HEK293 (cell line): Measurements from ENCODE around the gene DHX38.
A peak's percentile ranks its signal among the peaks of the same experiment; 100 is the strongest.

Experiments used
- CTCF ChIA-PET: fragments of 350-600 bp; formaldehyde crosslinking; extraction: SDS; loops from one replicate; lab custom pipeline; 2021; ENCODE audit warnings: antibody characterized with exemption; lab: Yijun Ruan, JAX
- POLR2A ChIA-PET: fragments of 300-600 bp; formaldehyde crosslinking; extraction: SDS; loops from one replicate; lab custom pipeline; 2020; ENCODE audit warnings: antibody characterized with exemption, inconsistent platforms; lab: Yijun Ruan, JAX
- H3K27ac ChIP-seq: fragments of 200-500 bp; sonication (Bioruptor generic); 2 replicates; pipeline ENCODE4 v1.5.1; 2014; ENCODE audit warnings: low read depth, low read length, control low read depth, inconsistent platforms; ENCODE audit errors: extremely low read depth
- H3K36me3 ChIP-seq, 2 experiments: fragments of 200-500 bp in 1 of 2; sonication (Bioruptor generic) in 1 of 2; 1 replicate in 1 of 2; 2 replicates in 1 of 2; pipeline ENCODE4 v1.5.1; 2014 to 2017; ENCODE audit warnings: inconsistent platforms in 2 of 2, low read length in 2 of 2; ENCODE audit not compliant: control insufficient read depth in 2 of 2, insufficient read depth in 1 of 2
- H3K4me1 ChIP-seq: fragments of 200-500 bp; sonication (Bioruptor generic); 2 replicates; pipeline ENCODE4 v1.5.1; 2014; ENCODE audit warnings: mild to moderate bottlenecking, low read length, inconsistent platforms; ENCODE audit not compliant: control insufficient read depth, insufficient read depth
- H3K4me3 ChIP-seq: 2 replicates; pipeline ENCODE4 v1.5.1; 2011; ENCODE audit warnings: low read depth, mild to moderate bottlenecking, control low read depth, low read length, moderate library complexity
- H3K9me3 ChIP-seq: fragments of 200-500 bp; sonication (Bioruptor generic); 2 replicates; pipeline ENCODE4 v1.5.1; 2014; ENCODE audit warnings: low read depth, low read length, inconsistent platforms; ENCODE audit not compliant: control insufficient read depth, insufficient read depth
- FEZF1 ChIP-seq: fragments of 450-650 bp; formaldehyde crosslinking; IDR thresholded peaks from 2 replicates; pipeline ENCODE4 v1.5.1; 2016; ENCODE audit warnings: missing biosample characterization, missing genetic modification characterization
- KLF16 ChIP-seq: fragments of 450-650 bp; formaldehyde crosslinking; IDR thresholded peaks from 2 replicates; pipeline ENCODE4 v1.5.1; 2017; ENCODE audit warnings: missing biosample characterization, missing genetic modification characterization
- KLF8 ChIP-seq: fragments of 450-650 bp; formaldehyde crosslinking; IDR thresholded peaks from 2 replicates; pipeline ENCODE4 v1.5.1; 2016; ENCODE audit warnings: missing biosample characterization, missing genetic modification characterization
- KLF9 ChIP-seq: fragments of 450-650 bp; formaldehyde crosslinking; IDR thresholded peaks from 2 replicates; pipeline ENCODE4 v1.5.1; 2016; ENCODE audit warnings: missing biosample characterization, missing genetic modification characterization, low read depth
- PATZ1 ChIP-seq: fragments of 450-650 bp; formaldehyde crosslinking; IDR thresholded peaks from 2 replicates; pipeline ENCODE4 v1.5.1; 2016; ENCODE audit warnings: missing biosample characterization, missing genetic modification characterization
- PBX3 ChIP-seq: sonication (generic); formaldehyde crosslinking; IDR thresholded peaks from 2 replicates; pipeline ENCODE4 v1.8.1; 2022; ENCODE audit warnings: mild to moderate bottlenecking, moderate library complexity, missing genetic modification reagents
- YY1 ChIP-seq: fragments of 450-650 bp; formaldehyde crosslinking; IDR thresholded peaks from 2 replicates; pipeline ENCODE4 v1.5.1; 2018; ENCODE audit warnings: missing biosample characterization, missing genetic modification characterization
- ZBTB11 ChIP-seq: fragments of 450-650 bp; formaldehyde crosslinking; conservative IDR thresholded peaks from 2 replicates; pipeline ENCODE4 v1.5.1; 2016; ENCODE audit warnings: low read depth, missing biosample characterization, missing genetic modification characterization
- ZBTB17 ChIP-seq: fragments of 450-650 bp; formaldehyde crosslinking; IDR thresholded peaks from 2 replicates; pipeline ENCODE4 v1.5.1; 2016; ENCODE audit warnings: missing biosample characterization, missing genetic modification characterization
- ZBTB6 ChIP-seq: fragments of 450-650 bp; formaldehyde crosslinking; IDR thresholded peaks from 2 replicates; pipeline ENCODE4 v1.5.1; 2017; ENCODE audit warnings: missing biosample characterization, missing genetic modification characterization
- ZBTB8A ChIP-seq: fragments of 450-650 bp; formaldehyde crosslinking; IDR thresholded peaks from 2 replicates; pipeline ENCODE4 v1.5.1; 2016; ENCODE audit warnings: missing biosample characterization, missing genetic modification characterization
- ZNF148 ChIP-seq: fragments of 450-650 bp; formaldehyde crosslinking; IDR thresholded peaks from 2 replicates; pipeline ENCODE4 v1.5.0; 2017; ENCODE audit warnings: missing biosample characterization, missing genetic modification characterization, borderline replicate concordance
- ZNF2 ChIP-seq: fragments of 450-650 bp; formaldehyde crosslinking; IDR thresholded peaks from 2 replicates; pipeline ENCODE4 v1.5.1; 2016; ENCODE audit warnings: missing biosample characterization, missing genetic modification characterization
- ZNF561 ChIP-seq: fragments of 450-650 bp; IDR thresholded peaks from 2 replicates; pipeline ENCODE4 v1.5.1; 2018; ENCODE audit warnings: missing biosample characterization, missing genetic modification characterization, borderline replicate concordance
- ZNF585B ChIP-seq: fragments of 450-650 bp; formaldehyde crosslinking; IDR thresholded peaks from 2 replicates; pipeline ENCODE4 v1.5.1; 2016; ENCODE audit warnings: missing biosample characterization, missing genetic modification characterization
- ZNF660 ChIP-seq: fragments of 450-650 bp; IDR thresholded peaks from 2 replicates; pipeline ENCODE4 v1.5.1; 2018; ENCODE audit warnings: missing biosample characterization, mild to moderate bottlenecking, missing genetic modification characterization
- ZNF843 ChIP-seq: fragments of 450-650 bp; formaldehyde crosslinking; IDR thresholded peaks from 2 replicates; pipeline ENCODE4 v1.5.1; 2016; ENCODE audit warnings: missing biosample characterization, missing genetic modification characterization
- TF ChIP-seq, protein P1 (sequence below): fragments of 450-650 bp; formaldehyde crosslinking; IDR thresholded peaks from 2 replicates; pipeline ENCODE4 v1.5.1; 2016; ENCODE audit warnings: missing biosample characterization, missing genetic modification characterization
- TF ChIP-seq, protein P2 (sequence below): fragments of 450-650 bp; formaldehyde crosslinking; IDR thresholded peaks from 2 replicates; pipeline ENCODE4 v1.5.1; 2016; ENCODE audit warnings: missing biosample characterization, missing genetic modification characterization

The DHX38 gene

DNA sequence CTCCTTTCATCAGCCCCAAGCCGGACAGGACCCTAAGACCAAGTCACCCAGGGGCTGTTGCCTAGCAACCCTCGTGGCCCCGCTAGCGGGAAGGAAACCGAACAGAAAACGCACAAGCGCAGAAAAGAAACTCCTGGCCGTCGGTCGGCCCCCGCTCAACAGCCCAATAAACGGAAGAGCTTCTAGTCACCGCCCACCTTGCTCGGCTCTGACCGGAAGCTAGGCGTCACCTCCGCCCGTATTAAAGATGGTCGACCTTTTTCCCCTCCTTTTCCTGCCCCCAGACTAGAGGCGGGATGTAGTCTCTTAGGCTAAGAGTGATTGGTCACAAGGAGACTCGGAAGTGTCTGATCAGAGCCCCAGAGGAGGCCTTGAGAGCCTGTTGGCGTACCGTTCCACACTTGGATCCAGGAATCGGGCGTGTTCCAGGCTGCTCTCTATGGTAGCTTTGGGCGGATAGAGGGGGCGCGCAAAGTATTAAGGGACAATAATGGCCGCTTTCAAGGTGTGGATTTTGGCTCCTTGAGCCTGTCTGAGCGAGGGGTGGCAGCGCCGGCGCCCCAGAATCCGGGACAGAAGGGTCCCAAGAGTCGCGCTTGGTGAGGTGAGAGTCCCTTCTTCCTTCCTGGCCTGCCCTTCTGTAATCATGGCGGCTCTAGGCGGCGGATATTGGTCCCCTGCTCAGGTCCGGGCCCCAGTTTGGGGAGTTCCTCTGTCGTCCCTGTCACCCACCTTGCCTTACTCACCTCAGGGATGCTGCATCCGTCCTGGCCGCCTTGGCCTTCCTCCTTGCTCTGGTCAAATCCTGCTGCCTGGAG, at the start of gene DHX38, which contains the start of gene TXNL4B:
DHX38 (plus strand) TSS at position 400 of the 818 bp plus-strand sequence. CDS start 2,311 bp downstream, outside the sequence.
TXNL4B (minus strand) TSS at position 173 of the 818 bp plus-strand sequence. CDS start 2,871 bp downstream, outside the sequence.
- ChIA-PET POLR2A (interaction anchor here (0.7 to 1.4 kb wide), 9 partner anchors 11 to 1522 kb away, joined by 3 to 7 read pairs (median 3); no protein-coding TSS in a partner anchor), CTCF (interaction anchor here (0.6 to 2.3 kb wide), 3 partner anchors 27 to 387 kb away, joined by 3 to 5 read pairs (median 4); no protein-coding TSS in a partner anchor)
- Histone ChIP-seq H3K4me3 (peak within 1 kb of the TSS; percentile 87), H3K4me1 (peaks cover 4% of the 10 kb centered on the region; the same call in 1 of the 2 replicates), H3K27ac (peak within 1 kb of the TSS; percentile 40; the same call in 1 of the 2 replicates), H3K9me3 (no peaks in the 10 kb centered on the region), H3K36me3 (peaks cover 0 to 56% of the 10 kb centered on the region in 2 experiments; a peak in 2 of 3 replicates)
- TF ChIP-seq ZNF148 (tag by site-specific recombination) = no peak
- TF ChIP-seq ZNF585B = no peak
- TF ChIP-seq ZBTB6 = peak; percentile 21; the same call in 1 of the 2 replicates
- peak; percentile 72 for TF ChIP-seq KLF8 (tag by site-specific recombination)
- peak; percentile 47; the same call in 1 of the 2 replicates for TF ChIP-seq KLF16 (tag by site-specific recombination)
- peak; percentile 70 for TF ChIP-seq KLF9 (tag by site-specific recombination)
- TF ChIP-seq, protein P1, sequence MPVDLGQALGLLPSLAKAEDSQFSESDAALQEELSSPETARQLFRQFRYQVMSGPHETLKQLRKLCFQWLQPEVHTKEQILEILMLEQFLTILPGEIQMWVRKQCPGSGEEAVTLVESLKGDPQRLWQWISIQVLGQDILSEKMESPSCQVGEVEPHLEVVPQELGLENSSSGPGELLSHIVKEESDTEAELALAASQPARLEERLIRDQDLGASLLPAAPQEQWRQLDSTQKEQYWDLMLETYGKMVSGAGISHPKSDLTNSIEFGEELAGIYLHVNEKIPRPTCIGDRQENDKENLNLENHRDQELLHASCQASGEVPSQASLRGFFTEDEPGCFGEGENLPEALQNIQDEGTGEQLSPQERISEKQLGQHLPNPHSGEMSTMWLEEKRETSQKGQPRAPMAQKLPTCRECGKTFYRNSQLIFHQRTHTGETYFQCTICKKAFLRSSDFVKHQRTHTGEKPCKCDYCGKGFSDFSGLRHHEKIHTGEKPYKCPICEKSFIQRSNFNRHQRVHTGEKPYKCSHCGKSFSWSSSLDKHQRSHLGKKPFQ (tag by site-specific recombination) = no peak
- TF ChIP-seq ZNF561 (tag by site-specific recombination) = peak; percentile 80
- peak; percentile 73 for TF ChIP-seq PATZ1
- TF ChIP-seq, protein P2, sequence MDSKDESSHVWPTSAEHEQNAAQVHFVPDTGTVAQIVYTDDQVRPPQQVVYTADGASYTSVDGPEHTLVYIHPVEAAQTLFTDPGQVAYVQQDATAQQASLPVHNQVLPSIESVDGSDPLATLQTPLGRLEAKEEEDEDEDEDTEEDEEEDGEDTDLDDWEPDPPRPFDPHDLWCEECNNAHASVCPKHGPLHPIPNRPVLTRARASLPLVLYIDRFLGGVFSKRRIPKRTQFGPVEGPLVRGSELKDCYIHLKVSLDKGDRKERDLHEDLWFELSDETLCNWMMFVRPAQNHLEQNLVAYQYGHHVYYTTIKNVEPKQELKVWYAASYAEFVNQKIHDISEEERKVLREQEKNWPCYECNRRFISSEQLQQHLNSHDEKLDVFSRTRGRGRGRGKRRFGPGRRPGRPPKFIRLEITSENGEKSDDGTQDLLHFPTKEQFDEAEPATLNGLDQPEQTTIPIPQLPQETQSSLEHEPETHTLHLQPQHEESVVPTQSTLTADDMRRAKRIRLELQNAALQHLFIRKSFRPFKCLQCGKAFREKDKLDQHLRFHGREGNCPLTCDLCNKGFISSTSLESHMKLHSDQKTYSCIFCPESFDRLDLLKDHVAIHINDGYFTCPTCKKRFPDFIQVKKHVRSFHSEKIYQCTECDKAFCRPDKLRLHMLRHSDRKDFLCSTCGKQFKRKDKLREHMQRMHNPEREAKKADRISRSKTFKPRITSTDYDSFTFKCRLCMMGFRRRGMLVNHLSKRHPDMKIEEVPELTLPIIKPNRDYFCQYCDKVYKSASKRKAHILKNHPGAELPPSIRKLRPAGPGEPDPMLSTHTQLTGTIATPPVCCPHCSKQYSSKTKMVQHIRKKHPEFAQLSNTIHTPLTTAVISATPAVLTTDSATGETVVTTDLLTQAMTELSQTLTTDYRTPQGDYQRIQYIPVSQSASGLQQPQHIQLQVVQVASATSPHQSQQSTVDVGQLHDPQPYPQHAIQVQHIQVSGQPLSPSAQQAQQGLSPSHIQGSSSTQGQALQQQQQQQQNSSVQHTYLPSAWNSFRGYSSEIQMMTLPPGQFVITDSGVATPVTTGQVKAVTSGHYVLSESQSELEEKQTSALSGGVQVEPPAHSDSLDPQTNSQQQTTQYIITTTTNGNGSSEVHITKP (tag by site-specific recombination) = peak; percentile 40; the same call in 1 of the 2 replicates
- TF ChIP-seq ZBTB17 (tag by site-specific recombination) = peak; percentile 81
- TF ChIP-seq ZNF843 = no peak
- TF ChIP-seq YY1 = peak; percentile 88
- peak; percentile 87 for TF ChIP-seq ZBTB8A
- TF ChIP-seq ZNF2 (tag by site-specific recombination) = 0 out of 2 replicates have a peak, but pooled peaks have one; percentile 27
- TF ChIP-seq ZBTB11 = peak; percentile 95
- TF ChIP-seq FEZF1 (tag by site-specific recombination) = peak; percentile 85
- TF ChIP-seq ZNF660 (tag by site-specific recombination) = peak; percentile 69
- TF ChIP-seq PBX3 (CRISPR knock-in tag) = 0 out of 2 replicates have a peak, but pooled peaks have one; percentile 24
